GM19455 (cell line): ENCODE data around the gene FAM180B.
"Not testable (repeated sequence)": the region's sequence is repeated elsewhere in the genome, so short reads cannot be mapped to it uniquely, and the experiment has no call there.

Experiments used
- ATAC-seq: cut with Tn5 transposase; IDR thresholded peaks from one replicate; pipeline ENCODE4 v1.9.1; 2021; ENCODE audit not compliant: unreplicated experiment

FAM180B gene

GRCh38 chr11:47586098-47586855, at the start of gene FAM180B:
Gene FAM180B (plus strand): TSS chr11:47586678. CDS start chr11:47586769, 91 bp downstream.
- no peak for ATAC-seq

DNA sequence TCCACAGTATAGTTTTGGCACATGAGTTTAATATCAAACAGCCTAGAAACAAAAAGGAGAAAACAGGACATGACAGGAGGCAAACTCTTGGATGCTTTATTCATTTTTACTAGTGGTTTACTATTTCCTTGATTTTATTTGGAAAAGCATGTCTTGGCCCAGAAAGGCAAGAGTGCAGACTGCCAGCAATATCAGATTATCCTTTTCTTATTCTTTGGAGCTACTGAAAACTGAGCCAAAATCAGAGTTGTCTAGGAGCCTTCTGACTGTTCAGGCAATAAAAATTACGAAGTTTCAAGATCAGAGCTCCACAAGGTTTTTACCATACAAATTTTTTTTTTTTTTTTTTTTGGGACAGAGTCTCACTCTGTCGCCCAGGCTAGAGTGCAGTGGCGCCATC, 49.6 kb upstream of the FAM180B start:
- ATAC-seq = no peak

DNA sequence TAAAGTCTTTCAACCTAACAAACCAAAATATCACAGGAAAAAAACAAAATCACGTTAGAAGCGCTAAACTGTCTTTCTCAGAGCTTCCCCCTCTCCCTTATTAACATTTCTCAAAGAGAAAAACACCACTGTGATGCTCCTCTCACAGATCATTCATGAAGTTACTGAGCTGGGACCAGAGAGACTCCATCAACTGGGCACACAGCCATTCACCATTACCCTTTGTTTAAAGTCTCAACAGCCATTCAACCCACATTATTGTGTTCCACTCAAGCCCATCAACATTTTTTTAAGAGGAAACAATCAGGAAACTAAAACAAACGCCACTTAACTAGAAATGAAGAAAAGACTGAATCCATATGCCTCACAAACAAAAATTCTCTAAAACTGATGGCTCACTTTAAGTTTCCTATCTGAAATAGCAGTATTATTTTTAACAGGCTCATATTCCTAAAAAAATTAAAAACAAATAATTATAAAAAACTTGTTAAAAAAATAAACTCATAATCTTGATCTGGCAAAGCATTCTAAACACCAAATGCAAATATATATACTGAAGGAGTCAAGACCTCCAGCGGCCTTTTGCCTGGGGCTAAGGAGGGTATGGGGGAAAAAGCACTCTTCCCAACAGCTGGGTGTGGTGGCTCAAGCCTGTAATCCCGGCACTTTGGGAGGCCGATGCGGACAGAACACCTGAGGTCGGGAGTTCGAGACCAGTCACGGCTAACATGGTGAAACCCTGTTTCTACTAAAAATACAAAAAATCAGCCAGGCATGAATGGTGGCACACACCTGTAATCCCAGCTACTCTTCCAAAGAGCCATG, 47.5 kb upstream of the FAM180B start:
- no peak for ATAC-seq

GRCh38 chr11:47539681-47540039, 46.8 kb upstream of the FAM180B start:
- ATAC-seq = no peak

DNA sequence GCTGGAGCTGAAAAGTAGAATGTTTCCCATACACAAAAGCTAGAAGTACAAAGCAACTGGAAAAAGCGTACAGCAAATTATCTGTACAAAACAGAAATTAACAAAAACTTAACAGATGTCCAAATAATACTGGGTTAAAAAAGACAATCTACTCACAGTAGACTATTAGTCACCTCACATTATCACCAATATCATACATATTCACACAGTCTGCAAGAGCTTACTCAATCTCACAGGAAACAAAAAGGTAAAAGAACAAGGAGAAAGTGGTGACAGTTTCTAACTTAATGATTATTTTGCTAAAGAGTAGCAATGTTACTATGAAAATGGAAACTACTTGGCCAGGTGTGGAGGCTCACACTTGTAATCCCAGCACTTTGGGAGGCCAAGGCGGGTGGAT, 45.4 kb upstream of the FAM180B start:
- no peak for ATAC-seq

GRCh38 chr11:47545298-47545697, 41.2 kb upstream of the FAM180B start:
- ATAC-seq = no peak

DNA sequence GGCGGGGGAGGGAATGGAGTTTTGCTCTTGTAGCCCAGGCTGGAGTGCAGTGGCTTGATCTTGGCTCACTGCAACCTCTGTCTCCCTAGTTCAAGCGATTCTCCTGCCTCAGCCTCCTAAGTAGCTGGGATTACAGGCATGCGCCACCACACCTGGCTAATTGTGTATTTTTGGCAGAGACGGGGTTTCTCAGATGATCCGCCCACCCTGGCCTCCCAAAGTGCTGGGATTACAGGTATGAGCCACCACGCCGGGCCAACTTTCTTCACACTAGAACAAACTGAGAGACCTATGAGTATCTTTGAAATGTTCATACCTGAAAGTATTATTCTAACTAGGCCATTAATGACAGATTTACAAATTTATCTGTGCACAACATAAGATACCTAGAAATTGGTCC, 40.2 kb upstream of the FAM180B start:
- ATAC-seq = not testable (repeated sequence)

GRCh38 chr11:47550288-47551047, 36.0 kb upstream of the FAM180B start:
- ATAC-seq = no peak

GRCh38 chr11:47551086-47551485, 35.4 kb upstream of the FAM180B start:
- ATAC-seq = no peak

GRCh38 chr11:47552056-47552565, 34.4 kb upstream of the FAM180B start:
- ATAC-seq = no peak

GRCh38 chr11:47552566-47553405, 33.7 kb upstream of the FAM180B start, which contains the start of gene CELF1:
Gene CELF1 (minus strand): TSS chr11:47553132. CDS start chr11:47499523, 53,609 bp downstream.
- ATAC-seq = peak; percentile 84

DNA sequence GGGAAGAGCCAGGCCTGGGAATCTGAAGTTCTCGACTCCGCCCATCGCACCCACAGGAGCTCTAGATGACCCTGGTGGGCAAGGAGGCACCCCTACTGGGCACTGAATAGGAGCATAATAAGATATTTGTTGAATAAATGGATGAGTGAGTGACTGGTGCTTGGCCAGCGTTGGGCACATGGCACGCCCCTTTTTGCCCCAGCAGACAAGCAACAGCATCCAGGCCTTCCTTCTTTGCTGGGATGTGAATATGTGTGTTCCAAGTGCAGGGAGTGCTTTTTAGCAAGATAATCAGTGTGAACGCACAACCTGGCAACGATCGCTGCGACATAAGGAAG, 33.1 kb upstream of the FAM180B start:
- ATAC-seq = peak; percentile 34

DNA sequence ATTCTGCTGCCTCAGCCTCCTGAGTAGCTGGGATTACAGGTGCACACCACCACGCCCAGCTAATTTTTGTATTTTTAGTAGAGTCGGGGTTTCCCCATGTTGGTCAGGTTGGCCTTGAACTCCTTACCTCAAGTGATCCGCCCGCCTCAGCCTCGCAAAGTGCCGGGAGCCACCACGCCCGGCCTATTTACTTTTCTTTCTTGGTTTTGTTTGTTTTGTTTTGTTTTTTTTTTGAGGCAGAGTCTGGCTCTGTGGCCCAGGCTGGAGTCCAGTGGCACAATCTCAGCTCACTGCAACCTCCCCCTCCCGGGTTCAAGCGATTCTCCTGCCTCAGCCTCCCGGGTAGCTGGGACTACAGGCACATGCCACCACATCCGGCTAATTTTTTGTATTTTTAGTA, 29.5 kb upstream of the FAM180B start:
- not testable (repeated sequence) for ATAC-seq

GRCh38 chr11:47558695-47559094, 27.8 kb upstream of the FAM180B start:
- ATAC-seq = no peak

DNA sequence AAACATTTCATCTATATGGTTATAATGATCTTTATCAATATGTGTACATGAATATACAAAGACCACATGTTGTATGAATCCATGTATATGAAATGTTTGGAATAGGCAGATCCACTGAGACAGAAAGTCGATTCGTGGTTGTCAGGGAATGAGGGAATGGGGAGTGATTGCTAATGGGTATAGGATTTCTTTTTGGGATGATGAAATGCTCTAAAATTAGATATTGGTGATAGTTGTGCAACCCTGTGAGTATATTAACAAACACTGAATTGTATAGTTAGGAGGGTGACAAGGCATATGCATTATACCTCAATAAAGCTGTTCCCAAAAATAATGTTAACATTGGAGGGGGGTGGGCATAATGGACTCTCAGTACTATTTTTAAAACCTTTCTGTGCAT, 26.1 kb upstream of the FAM180B start:
- ATAC-seq = no peak

DNA sequence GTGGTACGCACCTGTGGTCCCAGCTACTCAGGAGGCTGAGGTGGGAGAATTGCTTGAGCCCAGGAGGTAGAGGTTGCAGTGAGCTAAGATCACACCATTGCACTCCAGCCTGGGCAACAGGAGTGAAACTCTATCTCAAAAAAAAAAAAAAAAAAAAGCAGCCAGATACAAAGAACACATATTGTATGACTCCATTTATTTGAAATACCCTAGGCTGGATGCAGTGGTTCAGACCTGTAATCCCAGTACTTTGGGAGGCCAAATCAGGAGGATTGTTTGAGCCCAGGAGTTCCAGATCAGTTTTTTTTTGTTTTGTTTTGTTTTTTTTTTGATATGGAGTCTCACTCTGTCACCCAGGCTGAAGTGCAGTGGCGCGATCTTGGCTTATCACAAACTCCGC, 24.1 kb upstream of the FAM180B start:
- ATAC-seq = not testable (repeated sequence)

DNA sequence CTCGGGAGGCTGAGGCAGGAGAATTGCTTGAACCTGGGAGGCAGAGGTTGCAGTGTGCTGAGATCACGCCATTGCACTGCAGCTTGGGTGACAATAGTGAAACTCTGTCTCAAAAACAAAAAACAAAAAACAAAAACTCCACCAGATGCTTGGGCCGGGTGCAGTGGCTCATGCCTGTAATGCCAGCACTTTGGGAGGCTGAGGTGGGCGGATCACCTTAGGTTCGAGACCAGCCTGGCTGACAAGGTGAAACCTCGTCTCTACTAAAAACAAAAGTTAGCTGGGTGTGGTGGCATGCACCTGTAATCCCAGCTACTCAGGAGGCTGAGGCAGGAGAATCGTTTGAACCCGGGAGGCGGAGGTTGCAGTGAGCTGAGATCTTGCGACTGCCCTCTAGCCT, 22.1 kb upstream of the FAM180B start:
- not testable (repeated sequence) for ATAC-seq

- no peak for ATAC-seq
These were observed 21.5 kb upstream of the FAM180B start for GRCh38 chr11:47564933-47565339.

DNA sequence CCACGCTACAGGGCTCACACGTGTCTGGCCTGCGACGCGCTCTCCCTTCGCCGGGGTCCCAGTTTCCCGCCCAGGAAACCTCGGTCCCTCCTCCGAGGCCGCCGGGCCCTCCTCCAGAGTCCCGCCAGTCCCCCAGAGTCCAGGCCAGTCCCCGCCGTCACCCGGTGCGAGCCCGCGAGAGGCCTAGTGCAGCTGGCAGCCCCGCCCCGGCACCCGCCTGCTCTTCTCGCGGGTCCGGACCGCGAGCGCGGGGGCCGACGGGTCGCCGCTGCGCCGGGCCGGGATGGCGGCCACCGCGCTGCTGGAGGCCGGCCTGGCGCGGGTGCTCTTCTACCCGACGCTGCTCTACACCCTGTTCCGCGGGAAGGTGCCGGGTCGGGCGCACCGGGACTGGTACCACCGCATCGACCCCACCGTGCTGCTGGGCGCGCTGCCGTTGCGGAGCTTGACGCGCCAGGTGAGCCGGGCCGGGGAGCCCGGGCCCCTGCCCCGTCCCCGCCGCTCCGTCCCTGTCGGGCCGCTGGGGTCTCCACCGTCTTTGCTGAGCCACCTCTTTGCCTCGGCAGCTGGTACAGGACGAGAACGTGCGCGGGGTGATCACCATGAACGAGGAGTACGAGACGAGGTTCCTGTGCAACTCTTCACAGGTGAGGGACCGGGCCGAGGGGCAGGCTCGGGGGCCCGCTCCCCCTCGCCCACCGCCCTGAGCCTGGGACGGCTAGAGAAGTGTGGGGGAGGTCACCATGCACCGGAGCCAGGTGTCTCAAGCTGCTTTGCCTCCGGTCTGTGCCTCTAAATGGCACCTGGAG, 20.9 kb upstream of the FAM180B start, which contains the start of gene PTPMT1:
PTPMT1 (plus strand) TSS at position 260 of the 809 bp plus-strand sequence; CDS start at position 284, 24 bp downstream.
- ATAC-seq = peak; percentile 89
